Measurements from ENCODE around the gene C17orf50.

The C17orf50 gene

GRCh38 chr17:35752945-35753764, 7.5 kb upstream of the C17orf50 start, which contains the start of gene GAS2L2:
Gene GAS2L2 (minus strand): TSS chr17:35753239. CDS start chr17:35752850, 389 bp downstream.
- no peak for DNase-seq (ENCODE audit: low read depth in 2 of 2)

DNA sequence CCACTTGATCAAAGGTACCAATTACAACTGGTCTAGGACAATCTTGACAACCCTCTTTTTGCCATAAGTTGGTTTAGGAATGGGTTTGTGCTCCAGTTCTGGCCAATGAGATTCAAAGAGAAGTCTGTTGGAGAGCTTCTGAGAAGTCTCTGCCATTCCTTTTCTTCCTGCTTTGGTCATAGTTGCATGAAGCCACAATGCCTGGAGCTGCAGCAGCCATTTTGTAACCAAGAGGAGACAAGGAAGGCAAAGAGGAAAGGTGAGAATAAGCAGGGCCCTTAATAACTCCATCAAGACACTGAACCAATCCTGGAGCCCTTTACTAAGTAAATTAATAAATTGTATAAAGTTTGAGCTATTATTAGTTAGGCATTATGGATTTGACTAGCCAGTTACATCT, 3.4 kb upstream of the C17orf50 start:
- no peak for DNase-seq (ENCODE audit: low read depth in 2 of 2)

- no peak for DNase-seq (ENCODE audit: low read depth in 2 of 2)
Measured at GRCh38 chr17:35761601-35762000, 914 bp downstream of the C17orf50 start.

DNA sequence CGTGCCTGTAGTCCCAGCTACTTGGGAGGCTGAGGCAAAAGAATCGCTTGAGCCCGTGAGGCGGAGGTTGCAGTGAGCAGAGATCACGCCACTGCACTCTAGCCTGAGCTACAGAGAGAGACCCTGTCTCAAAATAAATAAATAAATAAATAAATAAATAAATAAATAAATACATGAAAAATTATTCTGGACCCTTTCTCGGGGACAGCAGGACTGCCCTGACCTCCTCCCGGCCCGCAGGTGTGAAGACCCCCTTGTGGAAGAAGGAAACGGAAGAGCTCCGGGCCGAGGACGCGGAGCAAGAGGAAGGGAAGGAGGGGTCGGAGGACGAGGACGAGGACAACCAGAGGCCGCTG, 3.1 kb downstream of the C17orf50 start:
- DNase-seq (ENCODE audit: low read depth in 2 of 2) = no peak

DNA sequence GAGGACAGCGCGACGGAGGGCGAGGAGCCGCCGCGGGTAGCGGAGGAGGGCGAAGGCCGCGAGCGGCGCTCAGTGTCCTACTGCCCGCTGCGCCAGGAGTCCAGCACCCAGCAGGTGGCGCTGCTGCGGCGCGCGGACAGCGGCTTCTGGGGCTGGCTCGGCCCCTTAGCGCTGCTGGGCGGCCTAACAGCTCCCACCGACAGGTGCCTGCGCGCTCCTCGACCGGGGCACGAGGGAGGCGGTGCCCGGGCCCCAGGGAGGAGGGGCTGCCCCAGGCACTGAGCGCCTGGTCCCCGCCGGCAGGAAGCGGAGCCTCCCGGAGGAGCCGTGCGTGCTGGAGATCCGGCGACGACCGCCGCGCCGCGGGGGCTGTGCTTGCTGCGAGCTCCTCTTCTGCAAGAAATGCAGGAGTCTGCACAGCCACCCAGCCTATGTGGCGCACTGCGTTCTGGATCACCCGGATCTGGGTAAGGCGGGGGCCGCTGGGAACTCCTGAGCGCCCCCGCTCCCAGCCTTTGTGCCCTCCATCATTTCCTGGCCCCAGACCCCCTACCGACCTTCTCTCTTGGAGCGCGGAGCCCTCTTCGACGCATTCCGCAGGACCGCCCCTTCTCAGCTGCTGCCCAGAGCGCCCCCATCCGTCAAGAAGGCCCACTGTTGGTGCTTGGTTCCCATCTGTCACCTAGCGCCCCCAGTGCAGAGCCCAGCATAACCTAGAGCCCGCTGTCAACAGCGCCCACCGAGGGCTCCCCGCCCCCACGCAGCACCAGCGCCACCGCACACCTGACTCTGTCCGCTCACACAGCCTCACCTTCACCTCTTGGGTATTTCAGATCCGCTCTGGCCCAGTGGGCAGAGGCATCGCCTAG, 3.7 kb downstream of the C17orf50 start:
- DNase-seq (ENCODE audit: low read depth in 2 of 2) = peak; percentile 84 to 87

- DNase-seq (ENCODE audit: low read depth in 2 of 2) = no peak
Measured at GRCh38 chr17:35765086-35765710, 4.5 kb downstream of the C17orf50 start.

- DNase-seq (ENCODE audit: low read depth in 2 of 2) = no peak
Measured at GRCh38 chr17:35765756-35766488, 5.2 kb downstream of the C17orf50 start.

DNA sequence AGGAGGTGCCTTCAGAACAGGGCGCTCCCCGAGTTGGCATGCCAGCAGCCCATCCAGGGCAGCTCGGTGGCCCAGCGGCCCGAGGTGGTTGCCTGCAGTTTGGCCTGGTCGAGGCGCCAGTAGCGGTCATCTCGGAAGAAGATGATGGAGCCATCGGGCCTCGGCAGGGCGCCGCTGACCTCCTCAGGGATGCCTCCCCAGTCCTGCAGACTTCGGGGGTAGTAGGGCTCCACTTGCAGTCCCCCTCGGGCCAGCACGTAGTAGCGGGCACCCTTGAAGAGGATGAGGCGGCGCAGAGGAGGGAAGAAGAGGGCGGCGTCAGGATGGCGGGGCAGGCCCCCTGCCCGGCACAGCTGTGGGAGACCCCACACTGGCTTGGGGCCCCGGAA, 5.8 kb downstream of the C17orf50 start:
- no peak for DNase-seq (ENCODE audit: low read depth in 2 of 2)

GRCh38 chr17:35766903-35767510, 6.3 kb downstream of the C17orf50 start:
- no peak for DNase-seq (ENCODE audit: low read depth in 2 of 2)

- DNase-seq (ENCODE audit: low read depth in 2 of 2) = no peak
Measured at GRCh38 chr17:35768797-35769196, 8.1 kb downstream of the C17orf50 start.

DNA sequence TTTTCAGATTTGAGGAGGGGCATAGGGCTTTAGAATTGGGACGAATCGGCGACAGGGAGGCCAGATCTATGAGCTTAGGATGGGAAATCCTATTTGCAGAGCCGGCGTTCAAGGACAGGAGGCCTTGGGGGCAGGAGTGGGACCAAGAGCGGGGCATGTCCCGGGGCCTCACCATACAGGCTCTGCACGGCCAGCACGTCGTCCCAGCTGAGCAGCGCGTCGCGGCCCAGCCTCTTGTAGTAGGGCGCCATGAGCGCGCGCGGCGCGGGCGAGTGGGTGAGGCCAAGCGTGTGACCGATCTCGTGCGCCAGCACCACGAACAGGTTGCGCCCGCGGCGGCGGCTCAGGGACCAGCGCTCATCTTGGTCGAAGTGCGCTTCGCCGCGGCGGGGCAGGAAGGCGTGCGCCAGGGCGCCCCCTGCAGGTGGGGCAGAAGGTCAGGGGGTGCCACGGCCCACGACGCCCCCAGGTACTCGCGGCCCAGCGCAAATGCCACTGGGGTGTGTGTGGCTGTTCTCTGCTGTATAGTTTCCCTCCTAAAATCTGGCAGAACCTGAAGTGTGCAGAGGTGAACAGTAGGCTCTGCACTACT, 9.3 kb downstream of the C17orf50 start:
- no peak for DNase-seq (ENCODE audit: low read depth in 2 of 2)

DNA sequence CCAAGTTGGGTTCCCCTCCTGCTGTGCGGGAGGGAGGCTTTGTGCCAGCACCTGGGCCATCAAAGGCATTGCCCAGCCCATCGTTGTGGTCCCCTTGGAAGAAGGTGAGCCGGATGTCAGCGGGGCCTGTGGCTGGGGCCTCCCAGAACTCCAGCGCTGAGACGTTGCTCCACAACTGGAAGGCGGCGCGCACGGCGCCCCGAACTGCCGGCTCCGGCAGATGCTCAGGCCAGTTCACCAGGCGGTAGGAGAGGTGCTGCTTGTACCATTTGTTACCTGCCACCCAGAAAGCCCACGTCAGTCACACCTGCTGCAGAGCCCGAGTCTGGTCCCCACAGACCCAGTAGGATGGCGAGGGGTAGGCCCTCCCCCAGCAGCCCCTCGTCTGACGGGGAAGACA, 12.4 kb downstream of the C17orf50 start:
- DNase-seq (ENCODE audit: low read depth in 2 of 2) = no peak

- DNase-seq (ENCODE audit: low read depth in 2 of 2) = no peak
Measured at GRCh38 chr17:35773679-35774425, 13.2 kb downstream of the C17orf50 start.

GRCh38 chr17:35774499-35774898, 13.8 kb downstream of the C17orf50 start:
- no peak for DNase-seq (ENCODE audit: low read depth in 2 of 2)

DNA sequence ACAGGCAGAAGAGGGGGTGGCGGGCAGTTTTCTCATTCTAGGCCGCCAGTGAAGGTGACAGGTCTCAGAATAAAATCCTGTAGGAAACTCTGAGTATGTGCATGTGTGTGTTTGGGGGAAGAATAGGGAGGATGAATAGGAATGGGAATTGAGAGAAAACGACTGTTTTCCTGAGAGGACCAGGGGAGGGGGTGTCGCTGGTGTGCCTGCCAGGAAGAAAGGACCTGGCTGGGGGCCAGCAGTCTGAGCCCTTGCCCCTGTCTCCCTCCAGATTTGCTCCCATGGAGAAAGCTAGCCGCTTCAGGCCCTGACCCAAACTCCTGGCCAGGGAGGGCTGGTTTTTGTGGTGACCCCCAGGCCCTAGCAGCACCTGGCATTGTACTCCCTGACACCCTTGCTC, 14.4 kb downstream of the C17orf50 start:
- DNase-seq (ENCODE audit: low read depth in 2 of 2) = no peak

DNA sequence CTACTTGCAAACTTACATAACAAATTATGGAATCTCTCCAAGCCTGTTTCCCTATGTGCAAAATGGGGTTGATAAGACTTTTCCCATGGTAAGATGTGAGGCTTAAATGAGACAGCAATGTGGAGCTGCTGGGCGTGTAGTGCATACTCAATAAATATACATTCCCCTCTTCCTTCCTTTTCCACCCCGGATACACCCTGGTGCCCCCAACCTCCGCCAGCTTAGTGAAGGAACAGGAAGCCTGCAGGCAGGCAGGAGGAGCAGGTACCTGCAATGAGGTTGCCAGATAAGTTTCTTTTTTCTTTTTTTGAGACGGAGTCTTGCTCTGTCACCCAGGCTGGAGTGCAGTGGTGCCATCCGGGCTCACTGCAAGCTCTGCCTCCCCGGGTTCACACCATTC, 14.9 kb downstream of the C17orf50 start:
- DNase-seq (ENCODE audit: low read depth in 2 of 2) = no peak

DNA sequence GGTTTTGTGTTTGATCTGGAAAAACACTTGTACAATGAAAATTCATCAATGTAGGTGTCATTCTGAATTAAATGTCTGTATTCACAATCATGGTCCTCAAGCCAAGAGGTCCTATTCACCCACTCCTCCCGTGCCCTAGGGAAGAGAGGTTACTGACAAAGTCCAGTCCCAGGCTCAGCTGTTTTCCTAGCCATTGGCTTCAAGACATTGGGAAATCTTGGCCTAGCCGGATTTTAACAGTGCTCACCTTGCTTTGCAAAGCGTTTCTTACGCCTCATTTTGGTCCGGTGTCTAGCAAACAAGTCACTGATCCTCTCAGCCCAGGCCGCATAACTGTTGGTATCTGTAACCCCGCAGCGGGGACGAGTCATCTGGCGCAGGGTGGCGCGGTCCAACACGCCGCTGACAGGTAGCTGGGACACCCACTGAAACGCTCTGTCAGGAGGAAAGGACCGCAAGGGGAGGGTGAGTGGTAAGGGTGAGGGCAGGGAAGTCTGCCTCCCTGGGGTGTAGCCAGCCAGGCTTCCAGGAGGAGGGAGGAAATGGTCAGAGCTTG, 18.0 kb downstream of the C17orf50 start:
- no peak for DNase-seq (ENCODE audit: low read depth in 2 of 2)

- no peak for DNase-seq (ENCODE audit: low read depth in 2 of 2)
Measured at GRCh38 chr17:35780950-35781349, 20.3 kb downstream of the C17orf50 start.

DNA sequence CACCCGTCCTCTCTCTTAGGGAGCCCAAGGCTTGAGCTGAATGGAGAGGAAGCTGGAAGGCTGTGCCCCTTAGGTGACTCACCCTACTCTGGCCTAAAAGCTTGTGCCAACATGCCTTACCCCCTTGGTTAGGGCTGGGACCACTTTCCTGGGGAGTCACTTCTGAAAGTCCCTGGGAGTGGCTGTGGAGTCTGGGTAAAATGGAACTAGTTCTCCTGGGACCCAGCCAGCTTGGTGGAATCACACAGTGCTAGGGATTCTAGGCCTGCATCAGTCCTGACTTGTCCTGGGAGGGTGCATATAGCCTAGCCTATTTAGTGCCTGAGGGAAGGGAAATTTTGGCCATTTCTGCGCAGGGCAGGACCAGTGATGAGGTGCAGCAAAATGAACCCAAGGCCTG, 24.2 kb downstream of the C17orf50 start:
- no peak for DNase-seq (ENCODE audit: low read depth in 2 of 2)

GRCh38 chr17:35786941-35787432, 26.3 kb downstream of the C17orf50 start:
- no peak for DNase-seq (ENCODE audit: low read depth in 2 of 2)
